HG02642 (cell line): ENCODE data around the gene ABCA12.
A peak's percentile ranks its signal among the peaks of the same experiment; 100 is the strongest.

Source experiments
- ATAC-seq: cut with Tn5 transposase; IDR thresholded peaks from one replicate; pipeline ENCODE4 v1.9.1; 2021; ENCODE audit warnings: mild to moderate bottlenecking; ENCODE audit not compliant: unreplicated experiment, poor library complexity

The ABCA12 gene

DNA sequence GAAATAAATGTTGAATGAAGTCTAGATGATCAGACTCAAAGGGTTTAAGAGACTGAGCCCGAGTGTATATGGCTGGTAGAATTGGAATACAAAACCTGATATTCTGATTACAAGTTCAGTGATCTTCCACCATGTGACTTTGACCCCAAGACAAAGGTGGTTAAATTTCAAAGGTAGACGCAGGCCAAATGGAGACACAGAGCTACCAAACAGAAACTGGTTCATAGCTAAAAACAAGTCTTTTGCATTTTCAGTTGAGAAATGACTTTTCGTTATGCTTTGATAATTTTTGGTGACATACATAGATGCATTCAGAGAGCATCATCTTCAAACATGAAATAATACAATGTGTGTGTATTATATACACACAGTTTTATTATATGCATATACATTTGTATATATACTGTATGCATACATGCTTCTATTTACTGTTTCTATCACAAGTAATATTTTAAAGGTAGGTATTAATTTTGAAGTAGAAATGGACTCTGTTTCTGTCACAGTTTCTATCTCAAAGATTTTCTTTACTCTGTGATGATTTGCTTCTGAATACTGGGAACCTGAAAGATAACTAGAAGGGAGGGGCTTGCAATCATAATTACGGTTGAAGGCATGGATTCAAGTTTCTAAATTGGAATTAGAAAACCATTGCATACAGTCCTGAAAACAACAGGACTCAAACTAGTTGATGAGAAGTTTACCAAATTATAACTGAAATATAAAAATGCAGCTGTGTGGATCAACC lies 142.3 kb downstream of the ABCA12 start:
- peak; percentile 96 for ATAC-seq

DNA sequence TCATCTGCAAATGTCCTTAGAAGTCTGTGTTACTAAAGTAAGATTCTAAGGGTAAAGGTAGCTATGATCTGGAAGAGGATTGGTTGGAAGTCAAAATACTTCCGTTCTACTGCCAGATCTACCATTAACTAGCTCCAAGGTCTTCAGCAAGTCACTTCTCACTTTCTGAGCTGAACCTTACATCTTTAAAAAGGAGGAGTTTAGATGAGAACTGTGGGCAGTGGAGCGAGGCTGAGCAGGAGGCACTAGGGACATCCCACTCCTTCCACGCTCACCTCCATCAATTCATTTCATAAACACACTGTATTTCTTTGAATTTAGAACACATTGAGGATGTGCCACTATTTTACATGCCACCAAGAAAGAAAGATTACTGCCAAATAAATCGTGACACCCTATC lies 143.0 kb downstream of the ABCA12 start:
- peak; percentile 63 for ATAC-seq

DNA sequence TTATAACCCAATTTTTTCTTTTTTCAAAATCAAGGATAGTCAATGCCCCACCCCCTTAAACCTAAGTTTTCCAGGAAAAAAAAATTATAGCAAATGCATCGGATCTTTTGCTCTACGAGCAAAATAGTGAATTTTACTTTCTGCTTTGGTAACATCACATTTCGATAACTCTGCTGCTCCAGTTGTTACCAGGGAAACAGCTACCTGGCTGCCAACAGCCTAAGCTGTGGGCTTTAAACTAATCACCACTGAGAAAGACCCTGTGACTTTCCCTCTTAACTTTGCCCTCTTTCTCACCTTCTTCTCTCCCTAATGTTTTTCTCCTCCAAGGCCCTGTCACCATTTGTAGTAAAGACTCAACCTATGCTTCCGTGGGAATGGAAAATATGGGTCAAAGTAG lies 145.5 kb downstream of the ABCA12 start:
- ATAC-seq = no peak

DNA sequence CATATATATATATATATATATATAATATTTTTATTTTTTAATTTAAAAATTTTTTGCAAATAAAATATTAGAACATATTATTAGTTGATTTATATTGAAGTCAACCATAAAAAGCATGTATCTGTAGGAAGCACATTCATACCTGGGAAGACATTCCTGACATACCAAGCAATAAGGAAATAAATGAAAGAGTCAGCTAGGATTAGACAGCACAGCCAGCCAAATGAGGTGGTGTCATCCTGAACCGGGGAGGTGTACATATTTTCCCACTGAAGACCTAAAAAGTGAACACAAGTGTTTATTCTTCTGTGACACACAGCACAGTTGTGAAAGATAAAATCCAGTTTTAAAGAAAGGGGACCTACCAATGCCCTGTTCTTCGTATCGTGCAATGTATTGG lies 149.2 kb downstream of the ABCA12 start:
- no peak for ATAC-seq

DNA sequence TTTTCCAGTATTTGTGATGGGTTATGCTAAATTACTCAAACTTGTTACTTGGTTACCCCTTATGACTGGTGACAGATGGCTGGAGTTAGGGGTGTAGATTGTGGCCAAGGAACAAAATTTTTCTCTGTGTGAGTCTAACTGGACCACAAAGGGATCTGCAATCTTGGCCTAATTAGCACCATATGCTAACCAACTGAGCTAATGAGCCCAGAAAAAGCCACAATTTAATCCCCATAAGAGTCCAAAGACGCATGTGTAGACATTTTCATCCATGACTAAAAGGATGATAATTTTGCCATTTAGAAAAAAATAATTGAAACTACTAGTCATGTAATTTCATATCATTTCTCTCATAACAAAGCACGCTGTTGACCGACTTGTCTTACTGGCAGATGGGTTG lies 151.2 kb downstream of the ABCA12 start:
- no peak for ATAC-seq

DNA sequence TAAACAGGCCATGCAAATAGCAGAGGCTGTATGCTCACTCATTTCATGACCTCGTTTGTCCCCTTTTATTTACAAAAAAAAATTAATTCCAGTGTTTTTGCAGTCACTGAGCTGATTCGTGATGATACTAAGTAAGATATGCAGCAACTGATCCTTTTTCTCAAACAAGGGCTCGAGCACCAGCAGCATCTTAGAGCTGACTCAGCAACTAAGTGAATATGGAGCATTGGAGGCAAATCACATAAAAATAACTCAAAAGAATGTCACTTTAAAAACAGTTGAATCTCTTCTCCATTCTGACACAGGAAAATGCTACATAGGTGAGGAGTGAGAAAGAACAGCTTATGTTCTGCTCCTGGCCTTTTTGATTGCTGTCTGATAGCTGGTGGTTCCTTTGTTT lies 152.8 kb downstream of the ABCA12 start:
- no peak for ATAC-seq

DNA sequence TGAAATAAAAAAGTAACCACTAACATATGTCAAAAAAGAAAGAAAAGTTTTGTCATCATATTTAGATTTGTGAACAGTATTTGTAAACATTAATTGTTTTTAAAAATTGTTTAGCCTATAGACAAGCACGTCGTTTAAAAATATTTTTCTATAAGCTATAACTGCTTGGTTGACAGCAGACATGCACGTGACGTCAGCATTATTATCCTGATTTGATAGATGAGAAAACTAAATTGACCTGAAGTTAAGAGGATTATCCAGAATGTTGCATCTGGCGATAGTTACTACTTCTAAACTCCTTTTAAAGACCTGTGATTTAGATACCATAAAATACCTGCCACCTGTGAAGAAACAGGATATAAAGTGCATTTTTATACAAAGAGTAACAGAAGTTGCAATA lies 172.0 kb downstream of the ABCA12 start:
- no peak for ATAC-seq

DNA sequence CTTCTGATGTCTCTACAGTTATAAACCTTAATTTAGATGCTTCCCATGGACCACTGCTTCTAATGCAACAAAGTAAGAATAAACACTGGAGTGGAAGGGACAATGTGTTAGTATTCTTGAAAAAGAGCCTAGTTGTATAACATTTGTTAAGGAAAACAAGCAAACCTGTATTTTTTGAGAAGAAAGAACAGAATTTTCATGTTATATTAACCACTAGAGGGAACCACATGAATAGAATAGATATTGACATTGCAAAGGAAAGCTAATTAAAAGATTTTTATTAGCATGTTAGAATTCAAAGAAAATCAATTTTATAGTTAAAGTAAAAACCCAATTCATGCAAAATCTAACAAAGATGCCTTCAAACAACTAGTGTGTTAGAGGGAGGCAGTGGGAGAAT lies 177.7 kb downstream of the ABCA12 start:
- no peak for ATAC-seq

DNA sequence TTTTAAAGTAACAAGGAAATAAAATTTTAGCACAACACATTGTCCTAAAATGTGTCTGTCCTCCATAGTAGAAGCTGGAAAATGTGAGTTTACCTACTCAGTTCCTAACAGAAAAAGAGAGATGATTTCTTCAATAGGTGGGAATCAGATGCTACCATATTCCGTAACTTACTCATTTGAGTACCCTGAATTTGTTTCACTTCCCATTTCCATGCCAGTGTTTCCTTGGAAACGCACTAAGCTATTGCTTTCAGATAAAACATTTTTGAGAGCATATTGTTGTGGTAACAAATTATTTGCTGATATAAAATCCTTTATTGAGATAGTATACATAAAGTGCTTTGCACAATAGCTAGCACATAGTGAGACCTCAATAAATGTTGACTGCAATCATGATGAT lies 191.5 kb downstream of the ABCA12 start:
- no peak for ATAC-seq

DNA sequence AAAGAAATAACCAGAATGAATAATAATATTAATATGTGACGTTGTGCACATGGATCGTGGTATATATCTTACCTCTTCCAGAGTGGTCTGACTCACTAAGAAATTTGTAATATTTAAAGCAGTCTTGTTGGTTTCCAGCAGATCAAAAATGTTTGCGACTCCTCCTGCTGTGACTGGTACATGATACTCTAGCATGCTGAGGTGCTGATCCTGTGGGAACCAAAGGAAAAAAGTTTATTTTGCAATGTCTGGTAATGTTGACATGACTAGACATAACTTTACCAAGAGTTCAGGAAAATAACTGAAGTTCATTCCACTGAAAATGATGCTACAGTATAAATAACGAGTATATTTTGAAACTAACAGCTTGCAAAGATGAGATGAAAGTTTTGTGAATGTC lies 204.4 kb downstream of the ABCA12 start:
- no peak for ATAC-seq

DNA sequence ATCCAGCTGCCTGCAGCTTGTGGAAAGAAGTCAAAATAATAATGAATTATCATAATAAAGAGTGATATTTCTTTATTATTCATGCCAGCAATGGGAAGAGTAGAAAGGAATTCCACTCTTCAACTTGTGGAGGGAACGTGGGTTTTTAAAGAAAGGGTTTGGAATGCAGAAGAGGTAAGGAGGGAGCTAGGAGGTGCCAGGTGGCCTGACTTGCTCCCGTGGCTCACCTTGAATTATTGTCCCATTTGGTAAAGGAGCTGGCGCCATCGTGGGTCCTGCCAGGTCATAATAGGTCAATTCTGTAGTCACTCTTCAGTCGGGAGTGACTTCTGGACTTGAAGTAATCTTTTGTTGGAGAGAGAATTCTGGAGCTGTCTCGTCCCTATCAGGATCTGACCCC lies 233.8 kb downstream of the ABCA12 start:
- no peak for ATAC-seq

DNA sequence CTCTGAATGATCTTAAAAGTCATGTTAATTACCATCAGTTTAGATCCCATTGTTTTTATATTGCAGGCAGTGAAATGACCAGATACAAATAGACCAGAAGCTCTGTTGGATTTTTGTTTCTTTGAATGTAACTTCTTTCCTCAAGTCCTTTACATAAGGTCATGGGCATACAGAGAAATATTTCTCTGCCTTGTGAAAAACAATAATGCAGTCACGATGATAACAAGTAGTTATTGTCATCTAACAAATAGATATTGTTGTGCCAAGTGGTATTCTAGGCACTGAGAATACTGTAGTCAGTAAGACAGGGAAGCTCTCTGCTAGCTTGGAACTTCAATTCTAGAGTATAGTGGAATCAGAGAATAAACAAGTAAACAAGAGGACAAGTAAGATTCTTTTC lies 234.2 kb downstream of the ABCA12 start:
- ATAC-seq = no peak

DNA sequence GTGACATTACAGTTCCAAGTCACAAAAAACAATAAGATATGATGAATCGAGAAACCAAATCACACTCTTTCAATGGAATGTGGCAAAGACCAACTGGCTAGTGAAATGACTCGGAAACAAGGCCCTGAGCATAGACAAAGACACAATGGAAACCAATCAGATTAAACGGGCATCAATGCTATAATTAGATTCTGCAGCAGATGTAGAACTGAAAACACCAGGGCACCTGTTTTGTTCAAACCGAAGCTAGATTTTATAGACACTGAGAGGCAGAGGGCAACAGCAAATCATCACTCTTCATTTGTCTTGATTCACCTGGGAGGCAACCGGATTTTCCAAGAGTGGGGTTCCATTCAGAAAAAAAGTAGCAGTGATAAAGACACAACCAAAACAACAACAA lies 236.1 kb downstream of the ABCA12 start:
- ATAC-seq = no peak

DNA sequence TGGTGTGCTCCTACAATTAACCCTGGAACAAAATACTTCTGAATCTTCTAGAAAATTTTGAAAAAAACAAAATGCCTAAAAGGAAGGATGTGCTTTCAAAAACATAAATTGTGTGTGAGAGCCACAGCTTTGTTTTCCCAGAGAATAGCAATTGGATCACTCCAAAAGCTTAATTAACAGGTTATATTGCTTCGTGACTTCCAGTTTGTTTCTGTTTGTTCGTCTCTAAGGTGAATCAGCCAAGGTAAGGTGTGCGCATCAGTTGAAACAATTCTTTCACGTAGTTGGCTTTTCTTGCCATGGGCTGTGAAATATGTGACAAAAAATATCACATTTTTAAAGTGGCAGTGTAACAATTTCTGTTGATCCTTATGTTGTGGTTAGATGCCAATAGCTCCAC lies 238.7 kb downstream of the ABCA12 start:
- ATAC-seq = no peak

DNA sequence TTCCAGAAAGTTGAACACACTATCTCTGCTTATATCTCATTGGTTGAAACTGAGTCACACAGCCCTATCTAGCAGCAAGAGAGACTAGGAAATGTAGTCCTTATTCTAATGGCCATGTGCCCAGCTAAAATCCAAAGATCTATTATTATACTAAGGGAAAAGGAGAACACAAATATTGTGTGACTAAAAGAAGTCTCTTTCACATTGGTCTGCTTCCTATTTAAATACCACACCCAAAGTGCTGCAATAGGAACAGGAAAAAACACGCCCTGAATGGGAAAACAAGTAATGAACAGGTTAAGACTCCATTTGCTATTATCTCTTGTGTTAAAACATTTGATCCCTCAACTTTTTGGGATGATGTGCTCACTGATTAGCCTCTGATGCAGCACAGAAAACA lies 242.2 kb downstream of the ABCA12 start:
- no peak for ATAC-seq

DNA sequence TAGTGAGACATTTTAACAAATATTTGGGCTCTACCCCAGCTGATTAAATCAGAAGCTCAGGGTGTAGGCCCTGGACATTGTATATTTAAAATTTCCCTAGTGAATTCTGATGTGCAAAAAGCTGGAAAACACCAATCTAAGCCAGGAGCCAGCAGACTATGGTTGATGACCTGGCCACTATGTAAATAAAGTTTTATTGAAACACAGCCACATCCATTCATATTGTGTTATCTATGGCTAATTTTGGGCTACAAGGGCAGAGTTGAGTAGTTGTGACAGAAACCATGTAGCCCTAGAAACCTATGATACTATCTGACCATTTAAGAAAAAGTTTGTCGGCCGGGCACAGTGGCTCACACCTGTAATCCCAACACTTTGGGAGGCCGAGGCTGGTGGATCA lies 243.0 kb downstream of the ABCA12 start:
- ATAC-seq = no peak

DNA sequence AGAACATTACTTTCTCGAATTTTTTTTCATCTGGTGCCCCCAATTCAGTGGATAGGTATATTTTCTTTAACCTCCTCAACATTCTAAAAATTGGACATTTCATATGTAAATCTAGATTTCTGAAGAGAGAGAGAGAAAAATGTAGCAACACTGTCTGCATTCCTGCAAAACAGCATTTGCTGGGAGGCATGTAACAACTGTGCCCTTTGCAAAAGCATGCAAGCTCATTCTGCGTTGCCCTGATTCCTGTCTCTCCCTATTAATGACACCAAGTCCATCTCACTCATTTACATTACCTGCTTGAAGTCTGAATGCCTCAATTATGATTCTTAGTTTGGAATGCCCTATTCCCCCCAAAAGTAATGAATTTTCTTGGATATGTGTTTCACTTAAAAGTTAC lies 249.1 kb downstream of the ABCA12 start:
- ATAC-seq = no peak

DNA sequence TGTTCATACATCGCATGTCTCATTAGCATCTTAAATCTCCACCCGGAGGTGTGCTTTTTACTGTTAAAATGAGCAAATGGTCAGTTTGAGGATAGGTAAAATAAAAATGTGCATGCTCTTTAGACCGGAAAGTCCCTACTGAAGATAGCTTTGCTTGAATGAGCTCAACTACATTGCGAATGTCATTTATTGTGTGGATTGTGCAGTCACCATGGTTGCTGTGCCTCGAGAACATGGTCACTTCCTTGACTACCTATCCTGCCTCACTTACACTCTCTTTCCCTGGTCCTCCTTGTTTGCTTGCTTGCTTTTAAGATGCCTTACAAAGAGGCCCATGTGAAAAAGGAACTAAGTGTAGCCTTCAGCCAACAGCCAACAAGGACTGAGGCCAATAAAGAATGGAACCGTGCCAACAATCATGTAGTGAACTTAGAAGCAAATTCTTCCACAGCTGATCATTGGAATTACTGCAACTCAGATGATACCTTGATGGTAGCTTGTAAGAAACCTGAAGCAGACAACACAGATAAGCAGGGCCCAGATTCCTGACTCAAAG lies 256.7 kb downstream of the ABCA12 start:
- ATAC-seq = no peak
